Smooth muscle cell of the coronary artery (primary cell): ENCODE results near the gene DCAF15. TPM values are rescaled to one million over a fixed set of nuclear protein-coding genes. Genes with fewer than 3 reads are reported as not detected.

Experiments
- total RNA-seq: library from RNA; depleted of rRNA; stranded (reverse); fragments of >200 nt; gene quantifications from 2 replicates; pipeline ENCODE4 v1.2.3, GENCODE V29; 2014; ENCODE audit warnings: low replicate concordance

The DCAF15 gene
- total RNA-seq, result 7.7 and 8.1 TPM in 2 replicates

DNA sequence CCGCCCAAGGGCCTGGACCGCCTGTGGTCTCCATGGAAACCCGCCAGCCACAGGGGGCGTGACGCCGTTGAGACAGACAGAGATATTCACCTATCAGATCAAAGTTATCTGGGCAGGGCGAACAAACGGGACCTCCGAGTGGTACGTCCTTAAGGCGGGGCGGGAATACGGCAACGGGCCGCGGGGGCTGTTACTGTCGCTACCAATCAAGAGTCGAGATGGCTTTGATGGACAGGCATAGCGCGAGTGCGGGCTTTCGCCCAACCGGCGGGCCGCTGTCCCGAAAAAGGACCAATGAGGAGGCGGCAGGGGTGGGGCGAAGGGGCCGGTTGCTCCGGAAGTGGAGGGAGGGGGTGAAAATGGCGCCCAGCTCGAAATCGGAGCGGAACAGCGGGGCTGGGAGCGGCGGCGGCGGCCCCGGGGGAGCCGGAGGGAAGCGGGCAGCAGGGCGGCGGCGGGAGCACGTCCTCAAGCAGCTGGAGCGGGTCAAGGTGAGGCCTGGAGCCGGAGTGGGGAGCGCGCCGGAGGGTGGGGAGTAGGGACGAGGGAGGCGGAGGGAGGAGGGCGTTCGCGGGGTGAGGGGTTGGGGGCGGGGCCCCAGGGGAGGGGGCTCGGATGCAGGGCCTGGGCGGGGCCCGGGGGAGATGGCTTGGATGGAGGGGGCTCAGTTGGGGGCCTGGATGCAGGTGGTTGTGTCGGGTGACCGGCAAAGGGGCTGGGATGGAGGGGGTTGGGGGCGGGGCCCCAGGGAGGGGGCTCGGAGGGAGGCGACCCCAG lies at the start of gene DCAF15:
Gene DCAF15, plus strand, starts transcription at position 356 of the 777 bp plus-strand sequence. Its CDS starts 4 bp downstream, at position 360.

GRCh38 chr19:13905634-13906520 lies 46.4 kb upstream of the DCAF15 start, which contains the start of the genes BRME1 and CC2D1A:
Gene BRME1 (minus strand): TSS chr19:13906117. CDS start chr19:13904892, 1,225 bp downstream.
Gene CC2D1A (plus strand): TSS chr19:13906201. CDS start chr19:13906442, 241 bp downstream.

DNA sequence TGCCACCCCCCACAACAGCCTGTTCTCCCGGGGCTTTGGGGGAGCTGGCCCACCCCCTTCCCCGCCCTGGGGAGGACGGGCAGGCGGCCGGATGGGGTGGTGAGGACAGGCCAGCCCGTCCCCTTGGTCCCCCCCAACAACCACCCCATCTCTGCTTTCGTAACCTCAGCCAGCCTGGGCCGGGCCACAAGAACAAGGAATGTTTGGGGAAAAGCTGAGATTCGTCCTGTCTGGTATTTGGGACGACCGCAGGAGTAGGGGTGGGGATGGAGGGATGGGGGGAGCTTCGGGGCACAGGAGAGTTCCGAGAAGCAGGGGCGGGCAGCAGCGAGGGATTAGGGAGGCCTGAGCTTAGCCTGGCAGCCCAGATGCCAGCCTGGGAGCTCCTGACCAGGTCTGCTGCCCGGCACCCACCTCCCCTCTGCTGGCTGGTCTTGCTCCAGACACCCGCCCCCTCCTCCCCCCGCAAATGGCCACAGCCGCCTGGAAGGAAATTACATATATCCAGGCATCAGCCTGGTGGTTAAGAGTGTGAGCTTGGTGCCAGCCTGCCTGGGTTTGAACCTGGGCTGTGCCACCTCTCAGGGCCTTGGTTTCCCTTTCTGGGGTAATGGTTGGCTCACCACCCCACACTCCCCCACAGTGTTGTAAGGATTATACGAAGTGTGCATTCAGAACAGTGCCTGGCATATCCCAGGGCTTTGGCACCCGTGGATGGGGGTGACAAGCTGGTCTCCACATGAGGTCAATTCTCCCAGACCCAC lies 13.8 kb upstream of the DCAF15 start, which contains the start of gene PODNL1:
Gene PODNL1, minus strand, starts transcription at position 117 of the 764 bp plus-strand sequence. CDS start 236 bp downstream, outside the sequence.

GRCh38 chr19:14006085-14006765 lies 53.9 kb downstream of the DCAF15 start, which contains the start of gene RFX1:
Gene RFX1 (minus strand): TSS chr19:14006320. CDS start chr19:13993843, 12,477 bp downstream.

Other genes with a start within 250 kb of the DCAF15 start
- gene MRI1, start 188.0 kb upstream of the DCAF15 start, total RNA-seq, result 18.0 and 21.6 TPM in 2 replicates
- 40.6 and 70.4 TPM in 2 replicates for gene C19orf53, start 178.1 kb upstream of the DCAF15 start, total RNA-seq
- gene ZSWIM4, start 157.1 kb upstream of the DCAF15 start, total RNA-seq, result 2.2 and 9.8 TPM in 2 replicates
- gene NANOS3, start 75.4 kb upstream of the DCAF15 start, total RNA-seq, result 0.45 TPM in 1 of 2 replicates, not detected in the other
- gene BRME1, start 46.4 kb upstream of the DCAF15 start, total RNA-seq, result 0.12 and 0.45 TPM in 2 replicates
- gene CC2D1A, start 46.3 kb upstream of the DCAF15 start, total RNA-seq, result 4.8 and 6.4 TPM in 2 replicates
- 0.90 and 1.1 TPM in 2 replicates for gene PODNL1, start 14.1 kb upstream of the DCAF15 start, total RNA-seq
- gene RFX1, start 53.8 kb downstream of the DCAF15 start, total RNA-seq, result 0.94 and 1.9 TPM in 2 replicates
- not detected in 2 replicates for gene RLN3, start 75.6 kb downstream of the DCAF15 start, total RNA-seq
- 0.23 and 4.4 TPM in 2 replicates for gene IL27RA, start 79.3 kb downstream of the DCAF15 start, total RNA-seq
- under 0.01 and 0.30 TPM in 2 replicates for gene PALM3, start 109.6 kb downstream of the DCAF15 start, total RNA-seq
- 0.12 and 0.68 TPM in 2 replicates for gene MISP3, start 120.3 kb downstream of the DCAF15 start, total RNA-seq
- not detected in 2 replicates for gene C19orf67, start 133.3 kb downstream of the DCAF15 start, total RNA-seq
- 13.8 and 19.8 TPM in 2 replicates for gene SAMD1, start 138.2 kb downstream of the DCAF15 start, total RNA-seq
- 27.3 and 56.8 TPM in 2 replicates for gene PRKACA, start 165.3 kb downstream of the DCAF15 start, total RNA-seq
- 0.94 and 4.6 TPM in 2 replicates for gene ASF1B, start 184.1 kb downstream of the DCAF15 start, total RNA-seq